IMR-90 (cell line): Measurements from ENCODE around the gene CHD9. TPM values are rescaled to one million over a fixed set of nuclear protein-coding genes. Genes with fewer than 3 reads are reported as not detected.

ENCODE experiments used
- ATAC-seq: fragments of 200-7000 bp; cut with Tn5 transposase; 2 replicates; pipeline ENCODE4 v1.9.1; 2020; ENCODE audit warnings: low read depth, mild to moderate bottlenecking, moderate library complexity
- BruUV-seq: library from RNA; stranded (reverse); fragments of 400-500 nt; replicated peaks from 2 replicates; lab custom pipeline; 2021; lab: Mats Ljungman, UMichigan
- CTCF ChIA-PET: fragments of 300-600 bp; formaldehyde crosslinking; extraction: SDS; loops from one replicate; lab custom pipeline; 2021; ENCODE audit warnings: antibody characterized with exemption; lab: Yijun Ruan, JAX
- POLR2A ChIA-PET: fragments of 300-600 bp; sonication (Branson Sonifier 250); formaldehyde crosslinking; loops from one replicate; lab custom pipeline; 2022; ENCODE audit warnings: antibody characterized with exemption; ENCODE audit not compliant: unreplicated experiment; lab: Charles Lee
- DNase-seq: peaks from one replicate; pipeline ENCODE4 v3.0.0; 2013
- H2AFZ ChIP-seq: replicated peaks from 2 replicates; pipeline ENCODE3; 2013; ENCODE audit warnings: low read length, mild to moderate bottlenecking; ENCODE audit not compliant: poor library complexity
- H2AK5ac ChIP-seq: 2 replicates; pipeline ENCODE4 v1.6.1; 2013; ENCODE audit warnings: low read depth, low read length, inconsistent platforms
- H2AK9ac ChIP-seq: replicated peaks from 2 replicates; pipeline ENCODE3; 2013; ENCODE audit warnings: mild to moderate bottlenecking, low read depth, low read length, moderate library complexity; ENCODE audit not compliant: poor library complexity
- H2BK120ac ChIP-seq: 2 replicates; pipeline ENCODE4 v1.6.1; 2013; ENCODE audit warnings: low read depth, low read length, inconsistent platforms
- H2BK15ac ChIP-seq: 3 replicates; pipeline ENCODE4 v1.6.1; 2013; ENCODE audit warnings: low read depth, low read length, inconsistent platforms
- H2BK20ac ChIP-seq: 2 replicates; pipeline ENCODE4 v1.6.1; 2013; ENCODE audit warnings: low read depth, mild to moderate bottlenecking, inconsistent platforms, low read length, moderate library complexity
- H2BK5ac ChIP-seq: 2 replicates; pipeline ENCODE4 v1.6.1; 2013; ENCODE audit warnings: mild to moderate bottlenecking, low read depth, low read length, inconsistent platforms; ENCODE audit not compliant: poor library complexity, severe bottlenecking
- H3K14ac ChIP-seq: replicated peaks from 2 replicates; pipeline ENCODE4 v1.6.1; 2013; ENCODE audit warnings: low read depth, low read length, inconsistent platforms
- H3K18ac ChIP-seq: 2 replicates; pipeline ENCODE4 v1.6.1; 2013; ENCODE audit warnings: low read depth, low read length, control low read depth
- H3K23ac ChIP-seq: 2 replicates; pipeline ENCODE4 v1.6.1; 2013; ENCODE audit warnings: low read depth, low read length, inconsistent platforms
- H3K27ac ChIP-seq: 2 replicates; pipeline ENCODE4 v1.5.1; 2013; ENCODE audit warnings: mild to moderate bottlenecking, control low read depth, low read length; ENCODE audit not compliant: insufficient read depth
- H3K27me3 ChIP-seq: 2 replicates; pipeline ENCODE4 v1.6.1; 2013; ENCODE audit warnings: low read length; ENCODE audit not compliant: control insufficient read depth, insufficient read depth
- H3K36me3 ChIP-seq: 2 replicates; pipeline ENCODE4 v1.6.1; 2013; ENCODE audit warnings: low read length, mixed read lengths; ENCODE audit not compliant: control insufficient read depth, insufficient read depth
- H3K4ac ChIP-seq: 2 replicates; pipeline ENCODE4 v1.6.1; 2013; ENCODE audit warnings: low read depth, low read length, inconsistent platforms
- H3K4me1 ChIP-seq: 2 replicates; pipeline ENCODE4 v1.6.1; 2013; ENCODE audit warnings: low read length, mixed read lengths; ENCODE audit not compliant: control insufficient read depth, insufficient read depth
- H3K4me2 ChIP-seq: 2 replicates; pipeline ENCODE4 v1.6.1; 2013; ENCODE audit warnings: low read depth, mild to moderate bottlenecking, control low read depth, low read length, moderate library complexity
- H3K4me3 ChIP-seq: 2 replicates; pipeline ENCODE4 v1.5.1; 2013; ENCODE audit warnings: low read depth, mild to moderate bottlenecking, control low read depth, low read length, moderate library complexity; ENCODE audit not compliant: insufficient read depth
- H3K56ac ChIP-seq: 2 replicates; pipeline ENCODE4 v1.6.1; 2013; ENCODE audit warnings: low read length, inconsistent platforms; ENCODE audit not compliant: insufficient read depth; ENCODE audit errors: extremely low read depth
- H3K79me1 ChIP-seq, 2 experiments: 2 replicates each; pipeline ENCODE4 v1.6.1; 2013; ENCODE audit warnings: low read length in 2 of 2, inconsistent platforms in 1 of 2, low read depth in 1 of 2
- H3K9ac ChIP-seq: 2 replicates; pipeline ENCODE4 v1.6.1; 2013; ENCODE audit warnings: low read depth, low read length, control low read depth
- H3K9me1 ChIP-seq: 2 replicates; pipeline ENCODE4 v1.6.1; 2013; ENCODE audit warnings: low read length, inconsistent platforms; ENCODE audit not compliant: insufficient read depth
- H3K9me3 ChIP-seq: 2 replicates; pipeline ENCODE4 v1.6.1; 2013; ENCODE audit warnings: low read length; ENCODE audit not compliant: control insufficient read depth, insufficient read depth
- H4K20me1 ChIP-seq: 2 replicates; pipeline ENCODE4 v1.6.1; 2013; ENCODE audit warnings: low read length, inconsistent platforms; ENCODE audit not compliant: insufficient read depth
- H4K5ac ChIP-seq: 2 replicates; pipeline ENCODE4 v1.6.1; 2013; ENCODE audit warnings: mild to moderate bottlenecking, low read depth, low read length, control low read depth
- H4K8ac ChIP-seq, 2 experiments: 2 replicates each; pipeline ENCODE4 v1.6.1; 2013; ENCODE audit warnings: low read depth in 2 of 2, low read length in 2 of 2, control low read depth in 1 of 2, inconsistent platforms in 1 of 2
- H4K91ac ChIP-seq: 2 replicates; pipeline ENCODE4 v1.6.1; 2013; ENCODE audit warnings: low read depth, low read length, inconsistent platforms; ENCODE audit not compliant: insufficient read depth
- CHD1 ChIP-seq: IDR thresholded peaks from 2 replicates; pipeline ENCODE4 v1.6.1; 2012; ENCODE audit warnings: low read depth, low read length, improper control_type of control experiment
- FOS ChIP-seq: fragments of 150-350 bp; IDR thresholded peaks from 2 replicates; pipeline ENCODE4 v1.6.1; 2016; ENCODE audit warnings: low read depth, low read length
- MXI1 ChIP-seq: IDR thresholded peaks from 2 replicates; pipeline ENCODE4 v1.6.1; 2012; ENCODE audit warnings: low read depth, mild to moderate bottlenecking, low read length, moderate library complexity, borderline replicate concordance
- NFE2L2 ChIP-seq: fragments of 150-350 bp; IDR thresholded peaks from 2 replicates; pipeline ENCODE4 v1.6.1; 2016; ENCODE audit warnings: low read depth, mild to moderate bottlenecking, low read length
- POLR2A ChIP-seq: IDR thresholded peaks from 2 replicates; pipeline ENCODE4 v1.6.1; 2012; ENCODE audit warnings: mild to moderate bottlenecking, low read depth, low read length
- RCOR1 ChIP-seq: IDR thresholded peaks from 2 replicates; pipeline ENCODE4 v1.6.1; 2012; ENCODE audit warnings: mild to moderate bottlenecking, low read length, improper control_type of control experiment; ENCODE audit not compliant: insufficient replicate concordance
- RFX5 ChIP-seq: IDR thresholded peaks from 2 replicates; pipeline ENCODE4 v1.8.0; 2012; ENCODE audit warnings: low read depth, mild to moderate bottlenecking, low read length, moderate library complexity
- WGBS, 2 experiments: methylation state at CpG; one replicate each; pipeline versions ENCODE4 v1.1.5 to v1.1.7; 2013; ENCODE audit warnings: missing lambda C conversion rate in 2 of 2; ENCODE audit not compliant: insufficient read length in 1 of 2; ENCODE audit errors: extremely low coverage in 2 of 2; 5-methylcytosine and 5-hydroxymethylcytosine counted together
- dilution Hi-C: fragments of 300-500 bp; cut with HindIII; formaldehyde crosslinking; loops from one replicate; pipeline ENCODE4 v1.14.3; 2018; ENCODE audit warnings: low sequenced_read_pairs; ENCODE audit not compliant: unreplicated experiment
- in situ Hi-C: fragments of 300-500 bp; cut with MboI; formaldehyde crosslinking; loops from 3 replicates; pipeline ENCODE4 v1.14.3; 2019; ENCODE audit warnings: low sequenced_read_pairs, inconsistent platforms, mixed read lengths
- intact Hi-C: fragments of 100-400 bp; cut with micrococcal nuclease; formaldehyde crosslinking; loops from 2 replicates; pipeline ENCODE4 v1.10.0; 2022
- polyA plus RNA-seq, 3 experiments: library from polyadenylated mRNA; depleted of rRNA; stranded (reverse); fragments of >200 nt; gene quantifications; 2 replicates each; pipeline ENCODE4 v1.2.3, GENCODE V29; 2012; ENCODE audit warnings: low replicate concordance in 1 of 3
- total RNA-seq: library from RNA; depleted of rRNA; stranded (reverse); fragments of >200 nt; gene quantifications from 2 replicates; pipeline ENCODE4 v1.2.3, GENCODE V29; 2012
- TF ChIP-seq, protein P1 (sequence below): fragments of 150-350 bp; IDR thresholded peaks from 2 replicates; pipeline ENCODE4 v1.6.1; 2016; ENCODE audit warnings: low read depth, mild to moderate bottlenecking, low read length, moderate library complexity, borderline replicate concordance
- TF ChIP-seq, protein P2 (sequence below): conservative IDR thresholded peaks from 2 replicates; pipeline ENCODE4 v1.5.1; 2012; ENCODE audit warnings: mild to moderate bottlenecking, low read depth, low read length, improper control_type of control experiment

CHD9 gene
- total and polyA plus RNA-seq, 2 of the 4 experiments (the other 2 are of a cell fraction) = 9.1 to 48.8 TPM

DNA sequence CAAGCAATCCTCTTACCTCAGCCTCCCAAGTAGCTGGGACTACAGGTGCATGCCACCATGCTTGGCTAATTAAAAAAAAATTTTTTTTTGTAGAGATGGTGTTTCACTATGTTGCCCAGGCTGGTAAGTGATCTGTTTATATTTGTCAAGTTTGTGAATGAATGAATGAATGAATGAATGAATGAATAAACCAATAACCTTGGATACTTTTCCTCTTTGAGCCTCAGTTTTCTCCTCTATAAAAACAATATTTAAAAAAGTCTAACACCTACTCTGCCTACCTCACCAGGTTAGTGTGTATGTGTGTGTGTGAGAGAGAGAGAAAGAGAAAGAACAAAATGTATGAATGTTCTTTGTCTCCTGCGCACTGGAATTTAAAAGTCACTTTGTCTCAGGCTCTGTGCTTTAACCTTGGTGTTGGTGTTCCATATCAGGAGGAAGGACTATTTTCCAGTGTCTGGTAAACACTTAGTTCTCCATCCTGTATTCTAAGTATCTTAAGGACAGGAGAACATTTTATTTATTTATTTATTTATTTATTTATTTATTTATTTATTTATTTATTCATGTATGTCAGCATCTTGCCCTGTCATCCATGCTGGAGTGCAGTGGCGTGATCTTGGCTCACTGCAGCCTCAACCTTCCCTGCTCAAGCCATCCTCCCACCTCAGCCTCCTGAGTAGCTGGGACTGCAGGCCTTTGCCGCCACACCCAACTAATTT lies 27.1 kb downstream of the CHD9 start:
- no peak overlapping the region for H3K4me2 ChIP-seq
- no CpG with 5 or more reads among the region's 3 CpGs for WGBS, 2 experiments
- dilution Hi-C loops = no loop called here

More for the DNA sequence above, 27.1 kb downstream of the CHD9 start:
- H3K23ac ChIP-seq = no peak overlapping the region
- no TSS peak for BruUV-seq
- H3K9me1 ChIP-seq = peaks cover 36% of the 10 kb centered on the region
- no peak overlapping the region for H2AFZ ChIP-seq
- ATAC-seq = no peak
- intact Hi-C loops = loop anchor here (2.0 kb wide), 1 partner anchor 27 kb away; the partner anchor contains the start of gene CHD9
- H4K8ac ChIP-seq = no peak overlapping the region
- no peaks in the 10 kb centered on the region for H3K36me3 ChIP-seq
- peaks cover 13% of the 10 kb centered on the region; the same call in 1 of the 2 replicates for H4K20me1 ChIP-seq
- peaks cover 35 to 68% of the 10 kb centered on the region in 2 experiments for H3K79me1 ChIP-seq
- no peak overlapping the region for H3K18ac ChIP-seq
- H2BK15ac ChIP-seq = no peak overlapping the region
- H3K4me1 ChIP-seq = peaks cover 22% of the 10 kb centered on the region
- H3K27ac ChIP-seq = no peak overlapping the region
- no peaks in the 10 kb centered on the region for H3K27me3 ChIP-seq
- CTCF ChIA-PET = no interaction called here
- no peak overlapping the region for H3K56ac ChIP-seq
- no peak overlapping the region for H3K4me3 ChIP-seq
- peak overlapping the region; percentile 23; the same call in 1 of the 2 replicates for H2AK5ac ChIP-seq
- H3K9me3 ChIP-seq = no peaks in the 10 kb centered on the region
- POLR2A ChIA-PET = no interaction called here
- DNase-seq = no peak
- H2BK120ac ChIP-seq = no peak overlapping the region
- H2BK20ac ChIP-seq = no peak overlapping the region
- no peak overlapping the region for H2BK5ac ChIP-seq
- in situ Hi-C loops = no loop called here
- TF ChIP-seq CHD1 (no peak), NFE2L2 (no peak), POLR2A (no peak), RFX5 (no peak), MXI1 (no peak), RCOR1 (no peak), FOS (no peak)
- TF ChIP-seq, protein P1, sequence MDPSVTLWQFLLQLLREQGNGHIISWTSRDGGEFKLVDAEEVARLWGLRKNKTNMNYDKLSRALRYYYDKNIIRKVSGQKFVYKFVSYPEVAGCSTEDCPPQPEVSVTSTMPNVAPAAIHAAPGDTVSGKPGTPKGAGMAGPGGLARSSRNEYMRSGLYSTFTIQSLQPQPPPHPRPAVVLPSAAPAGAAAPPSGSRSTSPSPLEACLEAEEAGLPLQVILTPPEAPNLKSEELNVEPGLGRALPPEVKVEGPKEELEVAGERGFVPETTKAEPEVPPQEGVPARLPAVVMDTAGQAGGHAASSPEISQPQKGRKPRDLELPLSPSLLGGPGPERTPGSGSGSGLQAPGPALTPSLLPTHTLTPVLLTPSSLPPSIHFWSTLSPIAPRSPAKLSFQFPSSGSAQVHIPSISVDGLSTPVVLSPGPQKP = no peak
- TF ChIP-seq, protein P2, sequence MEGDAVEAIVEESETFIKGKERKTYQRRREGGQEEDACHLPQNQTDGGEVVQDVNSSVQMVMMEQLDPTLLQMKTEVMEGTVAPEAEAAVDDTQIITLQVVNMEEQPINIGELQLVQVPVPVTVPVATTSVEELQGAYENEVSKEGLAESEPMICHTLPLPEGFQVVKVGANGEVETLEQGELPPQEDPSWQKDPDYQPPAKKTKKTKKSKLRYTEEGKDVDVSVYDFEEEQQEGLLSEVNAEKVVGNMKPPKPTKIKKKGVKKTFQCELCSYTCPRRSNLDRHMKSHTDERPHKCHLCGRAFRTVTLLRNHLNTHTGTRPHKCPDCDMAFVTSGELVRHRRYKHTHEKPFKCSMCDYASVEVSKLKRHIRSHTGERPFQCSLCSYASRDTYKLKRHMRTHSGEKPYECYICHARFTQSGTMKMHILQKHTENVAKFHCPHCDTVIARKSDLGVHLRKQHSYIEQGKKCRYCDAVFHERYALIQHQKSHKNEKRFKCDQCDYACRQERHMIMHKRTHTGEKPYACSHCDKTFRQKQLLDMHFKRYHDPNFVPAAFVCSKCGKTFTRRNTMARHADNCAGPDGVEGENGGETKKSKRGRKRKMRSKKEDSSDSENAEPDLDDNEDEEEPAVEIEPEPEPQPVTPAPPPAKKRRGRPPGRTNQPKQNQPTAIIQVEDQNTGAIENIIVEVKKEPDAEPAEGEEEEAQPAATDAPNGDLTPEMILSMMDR = no peak
- no peak overlapping the region for H3K9ac ChIP-seq
- no peak overlapping the region for H4K5ac ChIP-seq
- H2AK9ac ChIP-seq = no peak overlapping the region
- H3K4ac ChIP-seq = no peak overlapping the region
- no peak overlapping the region for H3K14ac ChIP-seq
- H4K91ac ChIP-seq = no peak overlapping the region
